CD4-positive, alpha-beta T cell treated with Interleukin-17A for 4 hours (primary cell): ENCODE data around the gene PTPRCAP.
A peak's percentile ranks its signal among the peaks of the same experiment; 100 is the strongest.

Experiments used
- DNase-seq: peaks from one replicate; pipeline ENCODE4 v3.0.0-alpha.2; 2020; ENCODE audit warnings: mixed read lengths

Gene PTPRCAP

GRCh38 chr11:67395555-67396258 is 41.8 kb downstream of the PTPRCAP start:
- DNase-seq, result no peak

DNA sequence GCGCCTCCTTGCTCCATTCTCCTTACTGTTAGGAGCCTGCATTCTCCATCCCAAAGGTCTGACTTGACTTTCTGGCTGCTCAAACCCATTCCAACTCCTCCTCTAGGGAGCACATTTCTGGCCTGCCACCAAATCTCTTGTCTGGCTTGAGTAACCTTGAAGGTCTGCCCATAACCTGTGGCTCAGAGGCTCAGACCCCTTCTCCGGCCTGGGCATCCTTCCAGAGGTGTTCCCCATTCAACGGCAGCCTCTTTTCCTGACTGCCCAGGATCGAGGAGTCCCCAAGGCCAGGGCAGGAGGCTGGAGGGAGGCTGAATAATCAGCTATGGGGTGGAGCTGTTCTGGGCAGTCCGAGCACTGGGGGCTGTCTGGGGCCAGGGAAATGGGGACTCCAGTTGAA is 43.5 kb downstream of the PTPRCAP start:
- no peak for DNase-seq

DNA sequence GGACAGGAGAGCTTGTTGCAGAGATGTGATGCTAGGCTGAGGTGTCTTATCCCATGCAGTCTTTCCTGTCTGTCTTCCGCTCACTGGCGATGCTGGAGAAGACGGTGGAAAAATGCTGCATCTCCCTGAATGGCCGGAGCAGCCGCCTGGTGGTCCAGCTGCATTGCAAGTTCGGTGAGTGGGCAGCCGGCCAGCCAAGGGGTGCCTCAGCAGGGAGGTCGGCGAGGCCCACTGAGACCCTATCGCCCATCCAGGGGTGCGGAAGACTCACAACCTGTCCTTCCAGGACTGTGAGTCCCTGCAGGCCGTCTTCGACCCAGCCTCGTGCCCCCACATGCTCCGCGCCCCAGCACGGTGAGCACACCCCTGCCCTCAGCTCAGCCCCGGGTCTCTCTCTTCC is 44.0 kb downstream of the PTPRCAP start:
- no peak for DNase-seq

DNA sequence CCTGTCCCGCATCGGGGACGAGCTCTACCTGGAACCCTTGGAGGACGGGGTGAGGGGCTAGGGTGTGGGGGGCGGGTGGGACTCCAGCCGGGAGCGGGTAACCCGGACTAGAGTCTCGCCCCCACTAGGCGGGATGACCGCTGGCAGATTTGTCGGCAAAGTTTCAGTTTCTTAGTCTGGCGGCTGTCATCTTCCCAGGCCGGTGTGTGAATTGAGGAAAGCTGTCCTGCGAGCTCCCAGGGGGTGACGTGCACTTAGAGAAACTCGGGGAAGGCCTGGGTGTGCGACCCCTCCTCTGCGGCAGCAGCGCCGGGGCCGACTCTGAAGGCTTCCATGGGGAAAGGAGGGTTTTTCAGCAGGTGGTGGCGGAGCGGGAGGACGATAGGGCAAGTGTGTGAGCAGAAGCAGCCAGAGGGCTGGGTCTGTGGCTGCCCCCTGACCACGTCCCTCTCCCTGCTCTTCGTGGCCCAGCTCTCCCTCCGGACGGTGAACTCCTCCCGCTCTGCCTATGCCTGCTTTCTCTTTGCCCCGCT is 45.2 kb downstream of the PTPRCAP start:
- DNase-seq, result no peak

- DNase-seq, result peak; percentile 94
Measured at GRCh38 chr11:67391304-67392182, 45.9 kb downstream of the PTPRCAP start, which contains the start of gene RAD9A. Gene RAD9A, plus strand, starts transcription at chr11:67391986. Its CDS starts 59 bp downstream, at chr11:67392045.

- DNase-seq, result no peak
Measured at GRCh38 chr11:67390947-67391303, 46.6 kb downstream of the PTPRCAP start.

DNA sequence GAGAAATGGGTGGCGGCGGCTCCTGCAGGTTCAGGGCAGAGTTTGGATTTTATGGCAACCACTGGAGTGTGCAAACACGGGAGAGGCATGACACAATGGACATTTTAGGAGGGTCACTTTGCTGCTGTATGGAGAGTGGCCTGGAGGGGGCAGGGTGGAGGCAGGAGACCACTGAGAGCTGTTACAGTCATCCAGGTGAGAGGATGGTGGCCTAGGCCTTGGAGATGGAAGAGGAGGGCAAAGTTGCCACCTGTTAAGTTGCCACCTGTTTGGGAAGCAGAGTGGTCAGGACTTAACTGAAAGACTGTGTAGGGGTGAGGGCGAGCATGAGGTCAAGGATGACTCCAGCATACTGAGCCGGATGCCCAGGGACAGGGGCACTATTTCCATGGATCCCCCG is 48.0 kb downstream of the PTPRCAP start:
- peak; percentile 73 for DNase-seq

- DNase-seq, result no peak
Measured at GRCh38 chr11:67387518-67387917, 50.0 kb downstream of the PTPRCAP start.

- DNase-seq, result no peak
Measured at GRCh38 chr11:67387069-67387468, 50.4 kb downstream of the PTPRCAP start.
